H1 (cell line): ENCODE data around the gene TTC28.

Experiments used
- ATF3 ChIP-seq: IDR thresholded peaks from 2 replicates; pipeline ENCODE4 v1.6.1; 2011; ENCODE audit warnings: low read depth, mild to moderate bottlenecking, low read length; ENCODE audit not compliant: insufficient read depth
- EZH2 ChIP-seq: fragments of 200-600 bp; sonication (generic); IDR thresholded peaks from 2 replicates; pipeline ENCODE4 v1.7.1; 2012; ENCODE audit warnings: low read depth, mild to moderate bottlenecking, moderate library complexity, low read length, inconsistent platforms; ENCODE audit not compliant: severe bottlenecking
- KDM5A ChIP-seq: fragments of 200-600 bp; IDR thresholded peaks from 2 replicates; pipeline ENCODE4 v1.7.1; 2012; ENCODE audit warnings: mild to moderate bottlenecking, low read length, inconsistent platforms, mixed read lengths
- POLR2A ChIP-seq, 2 experiments: IDR thresholded peaks; 1 replicate in 1 of 2; 2 replicates in 1 of 2; pipeline ENCODE4 v1.6.1; 2011; ENCODE audit warnings: low read depth in 2 of 2, low read length in 2 of 2, mild to moderate bottlenecking in 2 of 2; ENCODE audit errors: control extremely low read depth in 1 of 2
- POLR2AphosphoS5 ChIP-seq: IDR thresholded peaks from 2 replicates; pipeline ENCODE4 v1.6.1; 2011; ENCODE audit warnings: low read depth, low read length
- SIX5 ChIP-seq: IDR thresholded peaks from 2 replicates; pipeline ENCODE4 v1.6.1; 2011; ENCODE audit warnings: mild to moderate bottlenecking, low read depth, low read length
- SUZ12 ChIP-seq: fragments of 200-600 bp; sonication (generic); IDR thresholded peaks from 2 replicates; pipeline ENCODE4 v1.6.1; 2012; ENCODE audit warnings: mild to moderate bottlenecking, inconsistent platforms, low read length, moderate library complexity, mixed read lengths
- TAF1 ChIP-seq: IDR thresholded peaks from 2 replicates; pipeline ENCODE4 v1.6.1; 2011; ENCODE audit warnings: mild to moderate bottlenecking, low read depth, low read length
- TF ChIP-seq, protein P1 (sequence below), 3 experiments: IDR thresholded peaks; 1 replicate in 2 of 3; 2 replicates in 1 of 3; pipeline versions ENCODE4 v1.5.1 to v1.6.1; 2011; ENCODE audit warnings: low read length in 3 of 3, mild to moderate bottlenecking in 3 of 3, inconsistent platforms in 2 of 3, low read depth in 1 of 3, moderate library complexity in 1 of 3; ENCODE audit not compliant: insufficient read depth in 1 of 3; ENCODE audit errors: control extremely low read depth in 1 of 3

- TF ChIP-seq, protein P1, sequence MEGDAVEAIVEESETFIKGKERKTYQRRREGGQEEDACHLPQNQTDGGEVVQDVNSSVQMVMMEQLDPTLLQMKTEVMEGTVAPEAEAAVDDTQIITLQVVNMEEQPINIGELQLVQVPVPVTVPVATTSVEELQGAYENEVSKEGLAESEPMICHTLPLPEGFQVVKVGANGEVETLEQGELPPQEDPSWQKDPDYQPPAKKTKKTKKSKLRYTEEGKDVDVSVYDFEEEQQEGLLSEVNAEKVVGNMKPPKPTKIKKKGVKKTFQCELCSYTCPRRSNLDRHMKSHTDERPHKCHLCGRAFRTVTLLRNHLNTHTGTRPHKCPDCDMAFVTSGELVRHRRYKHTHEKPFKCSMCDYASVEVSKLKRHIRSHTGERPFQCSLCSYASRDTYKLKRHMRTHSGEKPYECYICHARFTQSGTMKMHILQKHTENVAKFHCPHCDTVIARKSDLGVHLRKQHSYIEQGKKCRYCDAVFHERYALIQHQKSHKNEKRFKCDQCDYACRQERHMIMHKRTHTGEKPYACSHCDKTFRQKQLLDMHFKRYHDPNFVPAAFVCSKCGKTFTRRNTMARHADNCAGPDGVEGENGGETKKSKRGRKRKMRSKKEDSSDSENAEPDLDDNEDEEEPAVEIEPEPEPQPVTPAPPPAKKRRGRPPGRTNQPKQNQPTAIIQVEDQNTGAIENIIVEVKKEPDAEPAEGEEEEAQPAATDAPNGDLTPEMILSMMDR (IDR thresholded peaks at IDR 0.05; ENCODE audit: control extremely low read depth in 1 of 3, insufficient read depth in 1 of 3, low read depth in 1 of 3, low read length in 3 of 3): no peak
- TF ChIP-seq ATF3 (no peak), EZH2 (no peak), POLR2AphosphoS5 (no peak), TAF1 (no peak), SIX5 (no peak), POLR2A (IDR thresholded peaks at IDR 0.05; ENCODE audit: control extremely low read depth in 1 of 2, low read depth in 2 of 2, low read length in 2 of 2) (no peak), SUZ12 (no peak), KDM5A (no peak)
Observed at GRCh38 chr22:28014211-28015045, 665.2 kb downstream of the TTC28 start.
